ENCODE measurements around the gene AMHR2.

- TF ChIP-seq, protein P1, sequence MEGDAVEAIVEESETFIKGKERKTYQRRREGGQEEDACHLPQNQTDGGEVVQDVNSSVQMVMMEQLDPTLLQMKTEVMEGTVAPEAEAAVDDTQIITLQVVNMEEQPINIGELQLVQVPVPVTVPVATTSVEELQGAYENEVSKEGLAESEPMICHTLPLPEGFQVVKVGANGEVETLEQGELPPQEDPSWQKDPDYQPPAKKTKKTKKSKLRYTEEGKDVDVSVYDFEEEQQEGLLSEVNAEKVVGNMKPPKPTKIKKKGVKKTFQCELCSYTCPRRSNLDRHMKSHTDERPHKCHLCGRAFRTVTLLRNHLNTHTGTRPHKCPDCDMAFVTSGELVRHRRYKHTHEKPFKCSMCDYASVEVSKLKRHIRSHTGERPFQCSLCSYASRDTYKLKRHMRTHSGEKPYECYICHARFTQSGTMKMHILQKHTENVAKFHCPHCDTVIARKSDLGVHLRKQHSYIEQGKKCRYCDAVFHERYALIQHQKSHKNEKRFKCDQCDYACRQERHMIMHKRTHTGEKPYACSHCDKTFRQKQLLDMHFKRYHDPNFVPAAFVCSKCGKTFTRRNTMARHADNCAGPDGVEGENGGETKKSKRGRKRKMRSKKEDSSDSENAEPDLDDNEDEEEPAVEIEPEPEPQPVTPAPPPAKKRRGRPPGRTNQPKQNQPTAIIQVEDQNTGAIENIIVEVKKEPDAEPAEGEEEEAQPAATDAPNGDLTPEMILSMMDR (IDR thresholded peaks at IDR 0.05) = no peak
- no peak for TF ChIP-seq POLR2A (IDR thresholded peaks at IDR 0.05)
Observed at GRCh38 chr12:53380104-53380793, 43.4 kb upstream of the AMHR2 start, which contains the start of gene SP1.

All from testis (tissue), 2 donors.